GM21529 (cell line): ENCODE measurements around the gene PFKFB2.
A peak's percentile ranks its signal among the peaks of the same experiment; 100 is the strongest.

Experiments
- ATAC-seq: cut with Tn5 transposase; IDR thresholded peaks from one replicate; pipeline ENCODE4 v1.9.1; 2021; ENCODE audit not compliant: unreplicated experiment

PFKFB2 gene

DNA sequence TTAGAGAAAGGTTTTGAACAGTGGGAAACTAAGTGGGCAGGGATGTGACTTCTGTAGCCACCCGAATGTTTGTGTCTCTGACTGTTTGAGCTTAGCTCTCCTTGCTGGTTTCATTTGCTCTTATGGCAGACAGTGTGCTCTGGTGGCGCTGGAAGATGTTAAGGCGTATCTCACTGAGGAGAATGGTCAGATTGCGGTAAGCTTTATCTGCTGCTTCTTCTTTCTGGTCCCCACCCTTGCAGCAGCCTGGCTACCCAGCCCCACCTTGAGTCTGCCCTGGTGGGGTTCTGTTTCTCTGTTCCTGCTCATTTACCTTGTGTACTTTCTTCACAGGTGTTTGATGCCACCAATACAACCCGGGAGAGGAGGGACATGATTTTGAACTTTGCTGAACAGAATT, 9.9 kb downstream of the PFKFB2 start:
- no peak for ATAC-seq

GRCh38 chr1:207064561-207064960, 11.5 kb downstream of the PFKFB2 start:
- ATAC-seq, result no peak

DNA sequence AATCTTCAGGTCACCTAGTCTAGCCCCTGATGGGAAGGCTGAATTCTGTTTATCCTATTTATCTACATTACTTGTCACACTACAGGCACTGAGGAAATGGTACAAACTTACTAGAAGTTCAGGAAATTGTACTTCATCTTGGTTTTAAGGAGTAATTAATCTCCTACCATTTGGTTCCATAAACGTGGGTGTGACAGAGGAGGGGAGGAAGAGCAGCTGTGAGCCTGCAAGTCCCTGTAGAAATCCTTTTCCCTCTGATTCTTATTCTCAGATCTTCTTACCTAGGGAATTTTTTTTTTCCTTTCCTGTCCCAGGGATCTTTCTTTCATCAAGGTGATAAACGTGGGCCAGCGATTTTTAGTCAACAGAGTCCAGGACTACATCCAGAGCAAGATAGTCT, 14.1 kb downstream of the PFKFB2 start:
- ATAC-seq, result no peak

DNA sequence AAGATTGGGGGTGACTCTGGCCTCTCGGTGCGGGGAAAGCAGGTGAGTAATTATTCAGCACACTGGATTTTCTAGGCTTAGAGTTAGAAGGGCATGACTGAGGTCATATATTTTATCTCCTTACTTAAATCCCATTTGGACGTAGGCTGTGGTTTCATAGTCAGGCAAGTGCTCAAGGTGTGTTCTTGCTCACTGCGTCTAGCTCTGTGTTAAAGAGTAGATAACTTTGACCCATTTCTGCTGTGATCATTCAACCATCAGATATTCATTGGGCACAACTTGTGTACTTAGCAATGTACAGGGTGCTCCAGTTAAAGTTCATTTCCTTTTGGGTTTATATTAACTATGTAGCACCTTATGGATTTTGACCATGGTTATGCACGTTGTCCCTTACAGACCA, 14.6 kb downstream of the PFKFB2 start:
- ATAC-seq, result no peak

DNA sequence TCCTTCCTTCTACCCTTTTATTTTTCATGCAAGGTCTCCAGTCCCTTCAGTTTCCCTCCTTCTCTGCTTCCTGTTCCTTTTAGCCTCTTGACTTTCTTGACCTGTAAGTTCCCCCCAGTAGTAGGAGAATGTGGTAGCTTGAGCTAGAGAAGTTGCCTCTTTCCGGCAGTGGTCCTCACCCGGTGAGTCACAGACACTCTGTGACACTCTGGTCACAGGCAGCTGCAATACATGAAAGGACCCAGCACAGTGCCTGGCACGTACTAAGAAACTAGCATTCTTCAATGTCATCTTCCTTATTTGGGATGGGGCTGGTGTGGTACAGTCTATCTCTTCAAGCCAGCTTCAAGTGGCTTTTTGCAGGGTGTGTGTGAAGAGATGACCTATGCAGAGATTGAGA, 16.0 kb downstream of the PFKFB2 start:
- ATAC-seq, result no peak

DNA sequence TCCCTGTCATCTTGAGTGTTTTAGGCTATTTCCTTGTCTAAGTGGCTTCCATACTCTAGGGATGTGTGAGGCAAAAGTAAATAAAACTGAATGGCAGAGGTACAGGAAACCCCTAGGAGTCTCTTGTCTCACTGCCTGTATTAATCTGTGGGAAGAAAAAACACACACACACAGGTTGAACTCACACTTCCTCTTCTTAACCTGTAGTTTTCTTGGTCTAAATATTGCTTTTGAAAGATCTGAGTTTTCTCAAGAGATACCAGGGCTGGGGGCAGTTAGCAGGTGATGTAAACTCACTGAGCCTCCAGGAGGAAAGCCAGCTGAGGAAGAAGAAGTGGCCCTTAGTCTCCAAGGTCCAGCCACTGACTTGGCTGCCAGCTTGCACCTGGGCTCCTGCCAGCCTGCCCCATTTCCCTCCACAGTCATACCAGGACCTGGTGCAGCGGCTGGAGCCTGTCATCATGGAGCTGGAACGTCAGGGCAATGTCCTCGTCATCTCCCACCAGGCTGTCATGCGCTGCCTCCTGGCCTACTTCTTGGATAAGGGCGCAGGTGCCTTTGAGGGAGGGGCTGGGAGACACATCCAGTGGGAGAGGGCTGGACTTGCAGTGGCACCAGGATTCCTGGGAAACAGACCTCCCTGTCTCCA, 16.9 kb downstream of the PFKFB2 start:
- ATAC-seq, result peak; percentile 65

DNA sequence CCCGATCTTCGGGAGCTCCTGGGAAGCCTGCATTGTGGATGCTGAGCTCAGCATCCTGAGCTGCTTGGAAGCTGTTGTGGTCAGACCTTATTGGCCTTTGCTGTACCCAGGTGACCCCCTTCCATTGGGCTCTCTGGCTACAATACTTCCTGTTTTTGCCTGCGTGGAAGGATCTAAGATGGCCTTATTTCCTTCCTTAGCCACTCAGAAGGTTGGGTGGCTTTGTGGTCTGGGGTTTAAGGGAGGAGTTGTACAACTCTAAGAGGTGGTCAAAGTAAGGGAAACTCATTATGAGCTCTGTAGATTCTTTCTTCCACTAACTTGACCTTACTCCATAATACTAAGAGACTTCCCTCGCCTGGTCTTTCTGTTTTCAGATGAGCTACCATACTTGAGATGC, 17.7 kb downstream of the PFKFB2 start:
- ATAC-seq, result no peak

- ATAC-seq, result no peak
Measured at GRCh38 chr1:207071426-207071825, 18.4 kb downstream of the PFKFB2 start.

DNA sequence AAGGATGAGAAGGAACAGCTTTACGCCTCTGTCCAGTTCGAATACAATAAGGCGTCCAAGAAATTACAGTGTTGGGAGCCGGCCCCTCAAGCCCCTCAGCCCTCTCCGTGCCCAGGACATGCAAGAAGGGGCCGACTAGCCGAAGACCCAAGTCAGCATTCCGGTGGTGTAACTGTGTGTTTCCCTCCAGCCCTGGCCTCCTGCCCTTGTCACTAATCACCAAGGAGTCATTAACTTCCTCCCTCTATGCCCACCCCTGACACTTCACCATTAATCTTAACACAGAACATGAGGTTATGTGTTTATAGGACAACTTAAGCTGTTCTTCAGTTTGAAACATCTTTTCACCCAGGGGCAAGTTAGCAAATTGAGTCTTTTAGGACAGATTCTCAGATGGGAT, 19.2 kb downstream of the PFKFB2 start:
- ATAC-seq, result no peak

DNA sequence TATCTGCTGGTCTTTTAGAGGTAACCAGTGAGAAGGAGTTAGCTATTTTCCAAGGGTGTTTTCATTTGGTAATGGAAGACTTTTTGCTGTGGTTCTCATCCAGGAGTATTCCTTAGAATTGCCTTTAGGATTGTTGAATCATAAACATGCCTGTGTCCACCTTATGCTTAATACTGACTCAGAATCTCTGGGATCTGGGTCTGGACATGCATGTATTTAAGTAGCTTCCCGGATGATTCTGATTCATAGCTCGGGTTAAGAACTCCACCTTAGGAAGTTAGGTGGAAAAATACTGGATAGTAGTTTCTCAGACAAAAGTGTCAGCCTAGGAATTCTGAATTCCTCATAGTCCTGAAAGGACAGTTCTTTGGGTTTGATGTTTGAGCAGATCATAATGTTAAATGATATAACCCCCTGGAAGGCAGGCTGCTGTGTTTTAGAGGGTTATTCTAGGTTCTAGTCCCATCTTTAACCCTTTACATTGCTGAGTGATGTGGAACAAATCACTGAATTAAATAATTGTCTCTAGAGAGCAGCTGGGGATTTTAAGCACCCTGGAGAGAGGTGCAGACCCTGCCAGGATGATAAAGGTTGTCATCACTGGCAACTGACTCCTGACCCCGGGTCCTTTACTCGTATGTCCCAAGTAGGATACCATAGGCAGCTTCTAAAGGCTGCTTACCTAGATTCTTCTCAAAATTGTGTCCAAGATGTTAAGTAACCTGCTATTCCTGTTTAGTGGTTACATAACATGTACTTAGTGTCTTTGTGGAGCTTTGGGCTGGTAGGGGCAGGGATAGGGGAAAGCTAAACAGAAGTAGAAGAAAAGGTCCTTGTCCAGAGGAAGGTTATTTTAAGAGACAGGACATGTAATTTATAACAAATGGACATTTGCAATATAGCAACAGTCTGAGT, 21.1 kb downstream of the PFKFB2 start:
- ATAC-seq, result no peak

DNA sequence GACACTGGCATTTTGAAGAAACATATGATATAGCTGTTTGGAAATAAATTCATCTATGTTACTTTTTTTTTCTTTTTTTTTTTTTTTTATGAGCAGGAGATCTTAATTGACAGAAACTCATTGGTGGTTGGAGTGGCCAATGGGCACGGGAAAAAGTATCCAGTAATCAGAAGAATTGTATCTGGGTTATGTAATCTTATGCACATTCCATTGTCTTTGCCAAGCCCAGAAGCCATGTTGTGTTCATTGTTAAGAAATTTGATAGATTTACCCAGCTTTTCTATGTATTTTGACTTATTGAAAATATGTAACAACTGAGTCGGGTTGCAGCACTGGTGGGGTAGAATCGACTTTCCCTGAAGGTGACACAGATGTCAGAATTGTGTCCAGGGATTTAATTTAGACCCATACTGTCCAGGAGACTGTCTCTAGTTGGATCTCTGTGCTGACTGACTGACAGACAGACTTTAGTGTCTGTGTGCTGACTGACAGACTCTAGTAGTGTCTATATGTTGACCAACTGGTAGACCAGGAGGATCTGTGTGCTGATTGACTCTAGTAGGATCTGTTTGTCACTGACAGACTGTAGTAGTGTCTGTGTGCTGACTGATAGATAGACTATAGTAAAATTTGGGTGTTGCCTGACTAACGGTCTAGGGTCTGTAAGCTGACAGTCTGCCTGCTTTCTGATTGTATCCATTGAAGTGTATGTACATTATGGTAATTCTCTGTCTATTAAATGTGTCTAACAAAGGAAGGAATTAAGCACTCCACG, 23.3 kb downstream of the PFKFB2 start:
- no peak for ATAC-seq

- no peak for ATAC-seq
Measured at GRCh38 chr1:207077012-207077411, 23.9 kb downstream of the PFKFB2 start.

DNA sequence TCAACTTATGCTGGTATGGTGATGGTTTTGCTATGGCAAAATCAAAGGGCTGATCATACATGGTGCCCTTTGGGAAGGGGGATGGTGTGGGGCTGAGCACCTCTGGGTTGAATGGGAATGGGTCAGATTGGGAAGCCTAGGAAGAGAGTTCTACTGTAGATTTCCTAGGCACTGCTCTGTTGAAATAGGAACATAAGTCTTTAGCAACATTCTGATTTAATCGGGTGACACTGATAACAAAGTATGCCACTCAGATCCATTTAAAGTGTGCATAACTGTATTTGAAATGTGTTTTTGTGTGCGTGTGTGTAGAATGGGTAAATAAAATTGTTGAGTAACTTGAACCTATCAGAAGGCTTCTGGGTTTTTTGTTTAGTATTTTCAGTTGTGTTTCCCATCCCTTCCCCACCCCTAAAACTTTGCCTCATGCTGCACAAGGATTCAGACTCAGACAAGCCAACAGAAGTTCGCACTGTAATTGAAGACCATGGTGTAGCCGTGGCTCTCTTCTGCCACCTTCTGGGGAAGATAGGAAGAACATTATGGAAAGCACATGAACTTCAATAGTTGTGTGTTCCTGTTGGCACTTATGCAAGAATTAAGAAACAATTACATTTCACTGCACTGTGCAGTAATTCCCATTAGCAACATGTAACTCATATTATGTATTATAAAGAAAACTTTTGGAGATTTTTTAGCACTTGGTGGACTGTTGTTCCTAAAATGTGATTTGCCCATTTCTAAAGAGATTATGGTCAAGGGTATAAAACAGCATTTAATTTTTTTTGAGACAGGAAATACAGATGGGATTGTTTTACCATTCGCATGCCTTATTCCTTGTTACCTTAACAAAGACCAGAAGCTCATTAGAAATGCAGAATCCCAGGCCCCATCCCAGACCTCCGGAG, 24.6 kb downstream of the PFKFB2 start:
- peak; percentile 63 for ATAC-seq

- no peak for ATAC-seq
Measured at GRCh38 chr1:207078578-207079132, 25.6 kb downstream of the PFKFB2 start.

DNA sequence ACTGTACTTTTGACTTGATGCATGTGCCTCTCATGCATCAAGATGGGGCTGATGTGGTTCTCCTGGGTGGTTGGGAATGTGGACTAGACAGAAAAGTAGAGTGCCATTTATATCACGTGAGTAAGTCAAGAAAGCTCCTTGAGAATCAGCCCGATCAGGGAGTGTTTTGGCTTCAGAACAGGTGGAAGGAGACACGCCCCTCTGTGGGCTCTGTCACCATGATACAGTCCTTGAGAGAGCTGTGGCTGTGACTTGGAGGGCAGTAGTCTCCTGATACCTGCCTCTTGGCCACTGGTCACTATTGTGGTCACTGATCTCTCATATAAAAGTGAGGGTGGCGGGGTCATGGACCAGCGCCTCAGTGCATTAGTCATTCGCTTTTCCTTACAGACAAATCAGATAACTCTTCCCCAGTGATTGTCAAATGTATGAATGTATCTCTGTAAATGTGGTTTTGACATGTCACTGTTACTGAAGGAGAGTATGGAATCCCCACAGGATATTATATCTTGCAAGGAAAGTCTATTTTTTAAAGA, 26.7 kb downstream of the PFKFB2 start:
- ATAC-seq, result no peak

- ATAC-seq, result no peak
Measured at GRCh38 chr1:207081088-207081487, 28.0 kb downstream of the PFKFB2 start.

DNA sequence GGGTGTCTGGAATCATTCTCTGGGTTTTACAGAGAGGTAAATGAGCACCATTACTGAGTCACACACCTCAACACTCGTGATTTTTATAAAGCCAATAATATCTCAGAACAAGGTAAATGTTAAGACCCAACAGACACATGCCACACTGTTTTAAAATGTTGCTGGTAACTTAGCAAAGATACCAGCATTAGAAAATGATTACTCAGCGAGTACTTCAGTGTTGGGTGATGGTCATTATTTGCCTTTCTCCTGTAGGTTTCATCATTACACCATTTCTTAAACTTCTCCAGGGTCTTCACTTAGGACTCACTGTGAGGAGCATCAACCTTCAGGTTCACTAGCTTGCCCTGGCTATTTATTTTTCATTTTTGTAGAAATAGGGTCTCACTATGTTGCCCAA, 28.7 kb downstream of the PFKFB2 start:
- no peak for ATAC-seq

DNA sequence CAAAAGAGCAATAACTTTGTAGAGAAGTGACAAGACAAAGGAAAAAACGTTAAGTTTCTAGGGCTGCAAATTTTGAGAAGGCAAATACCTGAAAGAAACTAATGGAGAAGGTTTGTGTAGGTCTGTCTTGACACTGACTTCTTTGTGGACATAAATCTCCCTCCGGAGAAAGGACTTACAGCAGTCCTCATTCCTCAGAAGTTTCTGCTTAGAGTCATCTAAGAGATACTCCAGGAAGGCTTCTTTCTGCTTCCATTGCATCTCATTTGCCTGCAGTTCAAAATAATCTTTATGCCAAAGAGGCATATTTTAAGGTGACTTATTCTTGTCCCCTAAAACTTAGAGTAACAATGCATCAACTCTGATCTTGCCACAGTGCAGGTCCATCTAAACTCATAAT, 31.2 kb downstream of the PFKFB2 start:
- ATAC-seq, result no peak

DNA sequence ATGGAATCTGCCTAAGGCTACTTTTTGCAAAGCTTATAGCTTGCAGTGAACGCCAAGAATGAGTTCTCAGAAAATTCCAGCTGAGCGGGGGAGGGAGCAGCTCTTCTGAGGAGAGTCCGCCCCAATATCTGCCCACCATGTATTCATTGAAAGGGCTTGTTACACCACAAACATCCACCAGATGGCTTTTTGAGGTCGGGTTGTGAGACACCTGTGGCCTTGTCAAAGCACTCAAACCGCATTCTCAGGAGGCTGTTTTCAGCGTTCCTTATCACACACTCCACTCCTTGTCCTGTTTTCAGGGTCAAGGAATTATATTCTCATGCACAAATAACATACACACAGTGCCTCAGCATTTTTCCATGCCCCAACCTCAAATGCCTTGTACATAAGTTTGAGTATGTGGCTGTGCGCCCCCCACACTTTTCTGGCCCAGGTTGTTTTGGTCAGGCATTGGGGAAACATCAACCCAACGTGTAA, 31.7 kb downstream of the PFKFB2 start:
- peak; percentile 77 for ATAC-seq

GRCh38 chr1:207085887-207086286, 32.8 kb downstream of the PFKFB2 start:
- ATAC-seq, result no peak
